GM18909 (cell line): Measurements from ENCODE around the gene SCN2B.
A peak's percentile ranks its signal among the peaks of the same experiment; 100 is the strongest.
"Not testable (repeated sequence)": the region's sequence is repeated elsewhere in the genome, so short reads cannot be mapped to it uniquely, and the experiment has no call there.

Experiments
- ATAC-seq: cut with Tn5 transposase; IDR thresholded peaks from one replicate; pipeline ENCODE4 v1.9.1; 2021; ENCODE audit warnings: mild to moderate bottlenecking; ENCODE audit not compliant: unreplicated experiment, poor library complexity

Gene SCN2B

GRCh38 chr11:118209033-118209432 lies 32.6 kb upstream of the SCN2B start:
- ATAC-seq, result no peak

- no peak for ATAC-seq
These were observed 30.6 kb upstream of the SCN2B start for GRCh38 chr11:118207079-118207478.

- ATAC-seq, result no peak
These were observed 30.1 kb upstream of the SCN2B start for GRCh38 chr11:118206391-118207031.

- no peak for ATAC-seq
These were observed 29.4 kb upstream of the SCN2B start for GRCh38 chr11:118205606-118206378.

GRCh38 chr11:118202599-118203422 lies 26.4 kb upstream of the SCN2B start:
- peak; percentile 74 for ATAC-seq

GRCh38 chr11:118201966-118202365 lies 25.5 kb upstream of the SCN2B start:
- ATAC-seq, result no peak

GRCh38 chr11:118200901-118201680 lies 24.7 kb upstream of the SCN2B start:
- ATAC-seq, result no peak

- no peak for ATAC-seq
These were observed 24.1 kb upstream of the SCN2B start for GRCh38 chr11:118200497-118200896.

GRCh38 chr11:118199135-118199534 lies 22.7 kb upstream of the SCN2B start:
- no peak for ATAC-seq

GRCh38 chr11:118198370-118198769 lies 21.9 kb upstream of the SCN2B start:
- no peak for ATAC-seq

- no peak for ATAC-seq
These were observed 18.6 kb upstream of the SCN2B start for GRCh38 chr11:118194835-118195627.

- ATAC-seq, result no peak
These were observed 17.6 kb upstream of the SCN2B start for GRCh38 chr11:118193910-118194566.

GRCh38 chr11:118192817-118193216 lies 16.4 kb upstream of the SCN2B start:
- not testable (repeated sequence) for ATAC-seq

- not testable (repeated sequence) for ATAC-seq
These were observed 14.6 kb upstream of the SCN2B start for GRCh38 chr11:118190942-118191506.

- ATAC-seq, result no peak
These were observed 10.1 kb upstream of the SCN2B start for GRCh38 chr11:118186346-118187107.

GRCh38 chr11:118184784-118185579 lies 8.5 kb upstream of the SCN2B start:
- no peak for ATAC-seq

GRCh38 chr11:118183691-118184090 lies 7.3 kb upstream of the SCN2B start:
- not testable (repeated sequence) for ATAC-seq
